ENCODE measurements around the gene INPP5A.

INPP5A gene

DNA sequence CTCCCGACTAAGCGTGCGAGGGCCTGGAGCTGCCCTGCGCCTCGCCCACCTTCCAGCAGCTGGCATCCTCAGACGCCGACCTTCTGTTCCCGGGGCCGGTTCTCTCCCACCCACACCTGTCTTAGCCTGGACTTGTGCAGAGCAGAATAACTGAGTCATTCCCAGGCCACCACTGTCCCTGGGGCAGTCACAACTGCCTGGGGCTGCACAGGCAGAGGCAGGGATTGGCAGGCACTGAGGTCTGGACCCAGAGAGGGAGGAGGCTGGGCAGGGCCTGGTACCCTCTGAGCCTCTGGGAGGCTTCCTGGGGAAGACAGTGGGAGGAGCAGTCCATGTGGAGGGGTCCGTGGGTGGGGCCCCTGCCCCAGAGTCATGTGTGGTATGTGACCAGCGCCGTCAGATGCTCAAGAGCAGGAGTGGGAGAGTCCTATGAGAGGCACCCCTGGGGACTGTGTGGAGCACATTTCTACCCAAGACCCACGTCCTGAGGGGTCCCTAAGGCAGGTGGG, 174.1 kb downstream of the INPP5A start:
- DNase-seq = no peak

- DNase-seq = no peak
Measured at GRCh38 chr10:132712291-132712690, 174.7 kb downstream of the INPP5A start.

DNA sequence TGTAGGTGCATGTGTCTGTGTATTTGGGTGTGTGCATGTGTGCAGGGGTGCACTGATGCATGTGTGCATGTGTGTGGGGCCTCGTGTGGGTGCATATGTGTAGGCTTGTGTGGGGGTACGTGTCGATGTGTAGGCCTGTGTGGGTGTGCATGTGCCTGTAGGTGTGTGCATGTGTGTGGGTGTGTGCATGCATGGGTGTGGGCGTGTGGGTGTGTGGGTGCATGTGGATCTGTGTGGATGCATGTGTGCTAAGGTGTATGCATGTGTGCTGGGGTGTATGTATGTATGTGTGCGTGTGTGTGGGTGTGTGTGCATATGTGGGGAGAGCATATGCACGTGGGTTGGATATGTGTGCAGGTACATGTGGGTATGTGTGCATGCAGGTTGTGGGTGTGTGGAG, 175.2 kb downstream of the INPP5A start:
- DNase-seq = no peak

GRCh38 chr10:132713421-132714095, 176.0 kb downstream of the INPP5A start:
- no peak for DNase-seq

DNA sequence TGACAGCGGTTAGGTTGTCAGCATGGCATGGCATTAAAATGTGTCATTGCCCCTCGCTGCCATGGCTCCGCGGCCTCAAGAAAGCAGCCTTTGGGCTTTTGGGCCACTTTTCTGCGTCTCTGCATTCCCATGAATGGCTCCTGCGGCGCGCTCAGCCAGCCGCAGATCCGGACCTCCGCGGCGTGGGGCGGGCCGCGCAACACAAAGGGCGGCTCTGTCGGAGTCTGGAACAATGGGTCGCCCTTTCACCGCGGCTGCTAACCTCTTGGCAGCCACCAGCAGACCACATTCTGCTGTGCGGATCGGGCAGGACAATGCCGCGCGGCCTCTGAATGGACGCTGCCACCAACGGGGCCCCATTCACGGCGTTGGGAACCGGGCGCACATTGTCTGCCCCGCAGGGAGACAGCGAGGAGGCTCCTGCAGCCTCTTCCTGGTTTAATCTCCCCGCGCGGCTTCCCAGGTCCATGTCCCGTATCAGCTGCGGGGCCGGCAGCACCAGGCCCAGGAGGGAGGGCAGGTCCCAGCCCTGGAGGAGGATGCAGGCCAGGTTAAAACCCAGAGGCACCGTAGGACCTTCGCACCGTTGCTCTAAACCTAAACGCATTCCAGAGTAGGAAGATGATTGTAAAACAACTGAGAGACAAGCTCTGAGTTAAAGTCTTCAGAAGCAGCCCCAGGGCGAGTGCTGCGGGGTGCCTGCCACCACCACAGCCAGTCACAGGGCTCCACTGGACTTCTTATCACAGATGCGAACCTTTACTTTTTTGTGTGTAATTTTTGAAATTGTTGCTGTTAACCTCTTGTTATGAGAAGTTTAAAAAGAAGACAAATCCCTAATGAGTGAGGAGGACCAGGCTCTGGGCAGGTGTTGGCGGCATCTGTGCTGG, 176.8 kb downstream of the INPP5A start:
- DNase-seq = no peak

DNA sequence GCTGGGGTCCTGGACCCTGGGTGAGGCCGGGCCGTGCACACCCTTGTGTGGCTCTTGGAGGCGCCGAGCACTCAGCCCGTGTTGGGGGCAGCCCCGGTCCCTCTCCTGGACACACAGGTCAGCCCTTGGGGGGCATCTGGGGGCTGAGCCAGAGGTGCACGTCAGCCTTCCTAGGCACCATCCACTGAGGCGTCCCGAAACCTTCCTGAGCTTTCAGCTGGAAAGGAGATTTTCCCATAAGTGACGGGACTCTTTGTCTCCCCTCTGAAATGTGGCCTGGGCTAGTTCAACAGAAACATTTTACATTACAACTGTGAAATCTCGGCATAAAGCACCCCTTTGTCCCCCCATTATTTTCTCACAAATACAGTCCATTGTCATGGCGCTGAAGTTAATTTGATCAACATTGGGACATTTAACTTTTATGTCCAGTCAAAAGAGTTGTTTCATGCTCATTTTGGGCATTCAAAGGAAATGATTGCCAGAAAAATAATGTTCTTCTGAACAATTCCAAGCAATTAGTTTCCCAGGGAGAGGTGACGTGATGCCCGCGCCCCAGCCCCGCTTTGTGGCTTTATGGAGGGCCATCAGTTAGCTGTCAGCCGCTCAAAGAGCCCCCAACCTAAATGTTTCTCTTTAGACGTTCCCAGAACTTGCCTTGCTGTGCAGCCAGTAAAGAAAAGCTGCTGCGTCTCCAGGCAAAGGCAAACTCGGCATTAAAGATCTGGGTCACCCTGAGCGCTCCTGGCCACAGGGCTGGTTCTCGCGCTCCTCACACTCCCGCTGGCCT, 177.6 kb downstream of the INPP5A start:
- no peak for DNase-seq

- DNase-seq = no peak
Measured at GRCh38 chr10:132715776-132716680, 178.4 kb downstream of the INPP5A start.

- DNase-seq = no peak
Measured at GRCh38 chr10:132716691-132717490, 179.3 kb downstream of the INPP5A start.

- no peak for DNase-seq
Measured at GRCh38 chr10:132721725-132722124, 184.1 kb downstream of the INPP5A start.

DNA sequence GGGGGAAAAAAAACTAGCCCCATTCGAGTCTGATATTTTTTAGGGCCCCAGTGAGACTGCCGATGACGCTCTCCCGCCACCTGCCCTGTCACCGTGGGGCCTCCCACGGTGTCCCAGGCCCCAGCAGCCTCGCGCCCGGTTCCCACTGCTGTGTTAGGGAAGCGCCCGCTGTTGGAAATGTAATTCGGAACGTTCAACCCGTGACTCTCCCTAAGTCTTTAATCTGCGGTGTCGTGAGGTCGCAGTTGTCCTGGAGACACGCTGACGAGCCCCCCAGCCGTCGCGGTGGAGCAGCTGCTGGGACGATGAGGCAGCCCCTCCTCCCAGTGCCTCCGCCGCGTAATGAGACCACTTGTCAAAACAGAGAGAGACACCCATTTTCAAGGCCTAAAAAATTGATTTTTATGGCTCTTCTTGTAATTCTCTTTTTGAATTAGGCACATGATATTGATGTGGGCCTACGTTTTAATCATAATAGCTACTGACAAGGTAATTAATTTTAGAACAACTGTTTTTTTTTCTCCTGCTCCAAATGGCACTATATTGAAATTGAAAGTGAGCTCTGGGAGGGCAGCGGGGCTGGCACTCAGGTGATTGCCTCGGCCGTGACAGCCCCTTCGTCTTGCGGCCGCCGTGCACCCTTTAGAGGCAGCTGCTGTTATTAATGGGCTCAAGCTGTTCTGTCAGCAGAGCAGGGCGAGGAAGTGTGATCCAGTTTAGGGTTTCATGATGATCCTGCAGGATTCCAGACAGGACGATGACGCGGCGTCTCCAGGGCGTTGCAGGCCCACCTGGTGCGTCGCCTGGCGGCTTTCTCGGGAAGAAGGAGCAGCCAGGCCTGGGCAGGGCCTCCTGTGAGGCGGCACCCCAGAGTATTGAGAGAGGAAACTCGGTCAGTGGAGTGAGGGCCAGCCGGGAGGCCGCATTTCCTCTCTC, 185.1 kb downstream of the INPP5A start:
- no peak for DNase-seq

- DNase-seq = no peak
Measured at GRCh38 chr10:132723330-132723970, 185.9 kb downstream of the INPP5A start.

- DNase-seq = no peak
Measured at GRCh38 chr10:132724446-132724845, 186.9 kb downstream of the INPP5A start.

- no peak for DNase-seq
Measured at GRCh38 chr10:132725202-132725601, 187.6 kb downstream of the INPP5A start.

DNA sequence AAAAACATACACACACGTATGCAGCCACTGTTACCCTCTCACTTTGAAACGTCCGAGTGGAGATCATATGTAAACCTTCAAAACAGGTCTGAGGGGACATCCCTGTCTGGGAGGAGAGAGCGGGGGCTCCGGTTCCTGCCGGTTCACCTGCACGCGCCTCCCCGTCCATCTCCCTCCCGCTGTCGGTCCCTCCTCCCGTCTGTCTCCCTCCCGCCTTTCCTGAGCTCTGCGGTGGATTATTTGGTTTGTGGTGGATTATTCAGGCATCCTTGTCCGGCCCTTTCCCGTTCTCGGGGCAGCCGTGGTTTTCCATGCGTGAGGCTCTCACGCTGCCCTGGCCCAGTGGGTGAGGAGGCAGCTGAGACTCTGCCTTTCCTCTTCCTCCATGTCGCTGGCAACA, 188.6 kb downstream of the INPP5A start:
- DNase-seq = no peak

DNA sequence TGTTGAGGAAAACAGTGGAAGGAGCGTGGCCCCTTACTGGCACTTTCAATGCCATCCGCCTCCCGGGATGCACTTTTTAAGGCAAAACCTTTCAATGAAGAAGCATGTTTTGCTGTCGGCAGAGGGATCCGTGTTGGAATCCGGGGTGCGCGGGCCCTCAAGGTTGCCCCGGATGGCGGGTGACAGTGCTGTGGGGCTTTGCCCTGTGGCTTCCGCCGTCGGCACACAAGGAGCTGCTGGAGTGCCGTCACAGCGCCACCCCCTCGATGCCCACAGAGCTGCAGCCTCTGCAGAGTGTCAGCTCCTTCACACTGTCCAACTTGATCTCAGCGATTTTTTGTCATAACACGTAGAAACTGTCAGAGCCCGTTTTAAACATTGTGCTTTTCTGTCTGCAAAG, 189.4 kb downstream of the INPP5A start:
- DNase-seq = no peak

- no peak for DNase-seq
Measured at GRCh38 chr10:132727411-132727810, 189.8 kb downstream of the INPP5A start.

DNA sequence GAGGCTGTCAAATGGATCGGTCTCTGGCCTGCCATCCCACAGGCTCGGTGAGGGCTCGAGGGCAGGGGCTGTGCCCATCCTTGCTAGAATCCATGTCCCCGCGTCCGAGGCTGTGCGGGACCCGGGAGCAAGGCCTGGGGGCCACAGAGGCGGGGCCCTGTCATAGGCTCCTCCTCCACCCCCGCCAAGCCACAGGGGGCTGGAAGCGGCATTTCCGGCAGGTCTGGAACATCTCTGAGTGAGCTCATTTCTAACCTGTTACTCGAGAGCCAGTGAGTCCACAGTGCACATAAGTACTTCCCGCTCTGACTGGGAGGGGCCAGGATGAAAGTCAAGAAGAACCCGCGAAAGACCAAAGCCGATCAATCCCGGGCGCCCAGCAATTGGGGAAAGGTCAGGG, 190.7 kb downstream of the INPP5A start:
- DNase-seq = no peak

DNA sequence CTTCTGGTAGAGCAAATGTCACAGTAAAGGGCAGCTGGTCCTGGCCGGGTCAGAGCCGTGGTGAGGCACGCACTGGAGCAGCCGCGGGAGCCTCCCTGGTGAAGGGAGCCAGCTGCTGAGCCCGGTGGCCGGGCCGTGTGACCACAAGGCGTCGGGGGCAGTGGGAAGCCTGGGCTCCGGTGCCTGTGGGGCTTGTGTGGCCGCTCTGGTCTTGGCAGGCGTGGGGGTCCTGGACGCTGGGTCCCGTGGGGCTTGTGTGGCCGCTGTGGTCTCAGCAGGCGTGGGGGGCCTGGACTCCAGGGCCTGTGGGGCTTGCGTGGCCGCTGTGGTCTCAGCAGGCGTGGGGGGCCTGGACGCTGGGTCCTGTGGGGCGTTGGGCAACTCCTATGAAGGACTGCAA, 191.2 kb downstream of the INPP5A start:
- DNase-seq = no peak

DNA sequence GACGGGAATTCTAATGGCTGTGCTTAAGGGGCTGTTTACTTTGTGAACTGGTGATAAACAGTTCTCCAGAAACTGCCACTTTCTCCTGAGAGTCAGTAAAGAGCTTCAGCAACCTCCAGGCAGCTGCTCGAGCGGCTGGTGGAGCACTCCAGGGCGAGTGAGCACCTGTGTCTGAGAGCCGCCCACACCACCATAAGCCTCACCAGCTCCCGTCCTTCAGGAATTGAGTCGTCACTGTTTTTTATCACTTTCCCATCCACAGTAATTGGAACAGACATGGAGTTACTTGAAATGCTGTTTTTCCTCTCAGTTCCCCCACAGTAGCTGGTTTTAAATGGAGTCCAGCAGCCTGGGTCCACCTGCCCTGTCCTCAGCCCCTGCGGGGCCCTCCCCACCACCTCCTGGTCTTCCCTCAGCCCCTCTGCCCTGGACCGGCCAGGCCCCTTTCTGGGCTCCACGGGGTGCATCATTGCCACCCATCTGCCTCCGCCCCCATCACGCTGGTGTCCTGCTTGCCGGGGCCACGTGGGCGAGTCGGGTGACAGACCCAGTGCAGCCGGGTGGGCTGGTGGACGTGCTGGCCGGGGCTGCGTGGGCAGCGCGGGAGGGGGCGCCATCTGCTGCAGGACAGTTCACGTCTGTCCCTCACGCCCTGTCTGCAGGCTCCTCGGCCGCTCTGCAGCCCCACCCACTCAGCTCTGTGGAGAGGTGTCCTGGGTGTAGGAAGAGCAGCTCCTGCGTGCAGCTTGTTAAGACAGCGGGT, 192.4 kb downstream of the INPP5A start:
- DNase-seq = no peak

Data from activated CD4-positive, CD25-positive, alpha-beta regulatory T cell (primary cell).